Measurements from ENCODE around the gene BAHCC1.
A peak's percentile ranks its signal among the peaks of the same experiment; 100 is the strongest.

Gene BAHCC1

DNA sequence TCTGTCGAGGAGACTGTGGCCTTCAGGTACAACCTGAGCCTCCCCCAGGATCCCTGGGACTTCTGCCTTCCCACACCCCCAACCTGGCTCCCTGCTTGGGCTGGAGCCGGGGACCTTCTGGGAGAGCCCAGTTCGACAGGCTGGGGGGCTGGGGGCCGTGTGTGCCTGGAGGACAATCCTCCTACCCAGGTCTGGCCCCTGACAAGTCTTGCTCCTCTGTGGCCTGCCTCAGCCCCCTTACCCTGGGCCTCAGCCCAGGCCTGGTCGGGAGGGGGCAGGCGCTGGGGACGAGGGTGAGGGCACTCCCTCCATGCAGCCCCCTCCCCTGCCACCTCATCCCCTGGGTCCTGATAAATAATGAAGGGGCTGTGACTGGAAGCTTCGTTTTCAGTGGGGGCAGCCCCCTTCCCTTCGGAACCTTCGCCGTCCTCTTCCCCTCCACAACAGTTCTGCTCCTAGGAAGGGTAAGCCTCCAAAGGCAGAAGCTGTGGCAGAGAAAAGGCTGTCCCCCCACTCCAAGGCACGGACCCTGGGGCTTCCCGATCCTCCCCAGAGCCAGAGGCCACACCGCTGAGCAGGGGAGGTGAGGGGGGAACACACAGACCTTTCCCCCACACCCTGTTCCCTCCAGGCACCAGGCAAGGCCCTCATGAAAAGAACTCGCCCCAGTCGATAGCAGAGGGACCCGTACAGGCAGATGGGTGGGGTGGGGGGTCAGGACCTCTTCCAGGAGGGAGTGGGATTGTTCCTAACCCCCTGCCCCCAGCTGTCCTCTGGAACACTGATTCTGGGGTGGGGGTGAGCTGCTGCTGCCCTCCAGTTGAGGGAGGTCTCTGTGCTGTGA is 5.0 kb upstream of the BAHCC1 start:
- no peaks in the 10 kb centered on the region for H3K36me3 ChIP-seq (ENCODE audit: insufficient read depth, low read length)
- no peaks in the 10 kb centered on the region for H3K9me3 ChIP-seq (replicated peaks; ENCODE audit: low read length)
- H3K9ac ChIP-seq (ENCODE audit: low read depth, low read length): no peak overlapping the region
- no peak overlapping the region for H3K4me2 ChIP-seq (ENCODE audit: low read length)
- H3K27me3 ChIP-seq (ENCODE audit: control insufficient read depth, insufficient read depth, low read length): no peaks in the 10 kb centered on the region
- H3K4me1 ChIP-seq (ENCODE audit: control insufficient read depth, insufficient read depth, low read length): peaks cover 57% of the 10 kb centered on the region
- no peak overlapping the region for H3K4me3 ChIP-seq (ENCODE audit: low read length)

DNA sequence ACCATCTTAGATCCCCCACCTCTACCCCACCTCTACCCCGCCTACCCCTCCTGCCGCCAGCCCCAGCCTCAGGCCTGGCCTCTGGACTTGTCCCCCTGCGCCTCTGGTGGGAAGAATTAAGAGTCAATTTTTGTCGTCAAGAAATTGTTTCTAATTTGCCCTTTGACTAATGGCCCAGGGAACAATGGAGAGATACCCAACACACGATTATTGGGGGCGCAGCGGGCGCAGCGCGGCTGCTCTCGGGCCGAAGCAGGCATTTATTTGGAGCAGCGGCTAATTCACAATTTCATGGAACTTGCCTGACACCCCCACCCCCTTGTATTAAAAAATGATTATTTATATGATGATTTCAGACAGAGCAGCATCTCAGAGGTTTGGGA is 4.4 kb upstream of the BAHCC1 start:
- H3K4me2 ChIP-seq (ENCODE audit: low read length): no peak overlapping the region
- no peaks in the 10 kb centered on the region for H3K27me3 ChIP-seq (ENCODE audit: control insufficient read depth, insufficient read depth, low read length)
- H3K36me3 ChIP-seq (ENCODE audit: insufficient read depth, low read length): no peaks in the 10 kb centered on the region
- H3K9me3 ChIP-seq (replicated peaks; ENCODE audit: low read length): no peaks in the 10 kb centered on the region
- peaks cover 51% of the 10 kb centered on the region for H3K4me1 ChIP-seq (ENCODE audit: control insufficient read depth, insufficient read depth, low read length)
- no peak overlapping the region for H3K4me3 ChIP-seq (ENCODE audit: low read length)
- H3K9ac ChIP-seq (ENCODE audit: low read depth, low read length): no peak overlapping the region

DNA sequence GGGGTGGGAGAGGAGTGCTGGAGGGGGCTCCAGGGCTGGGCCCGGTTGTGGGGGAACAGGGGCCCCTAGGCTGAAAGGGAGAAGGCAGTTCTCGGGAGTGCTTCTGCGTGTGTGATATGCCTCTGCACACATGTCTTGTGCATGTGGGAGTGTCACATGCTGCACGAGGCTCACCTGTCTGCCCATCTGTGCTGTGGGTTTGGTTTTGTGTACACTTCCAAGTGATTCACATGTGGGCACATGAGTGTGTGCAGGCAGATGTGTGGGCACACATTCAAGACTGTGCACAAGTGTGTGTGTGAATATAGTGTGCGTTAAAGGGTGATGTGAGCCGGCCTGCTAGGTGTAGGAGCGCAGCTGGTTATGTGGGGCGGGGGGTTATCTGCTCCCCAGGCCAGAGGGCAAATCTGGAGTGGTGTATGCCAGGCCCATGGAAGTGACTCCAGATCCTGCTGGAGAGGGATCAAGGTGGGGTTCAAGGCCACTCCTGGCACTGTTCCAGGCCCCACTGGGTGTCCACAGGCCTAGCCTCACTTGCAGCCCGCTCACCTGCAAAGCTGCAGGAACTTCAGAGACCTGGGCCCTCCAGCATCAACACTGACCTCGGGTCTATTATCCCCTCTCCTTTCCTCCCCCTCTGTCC is 3.8 kb upstream of the BAHCC1 start:
- H3K9me3 ChIP-seq (replicated peaks; ENCODE audit: low read length): no peaks in the 10 kb centered on the region
- peak overlapping the region; percentile 87 for H3K9ac ChIP-seq (ENCODE audit: low read depth, low read length)
- no peaks in the 10 kb centered on the region for H3K36me3 ChIP-seq (ENCODE audit: insufficient read depth, low read length)
- peak overlapping the region; percentile 69 for H3K4me3 ChIP-seq (ENCODE audit: low read length)
- peak overlapping the region; percentile 94 for H3K4me2 ChIP-seq (ENCODE audit: low read length)
- no peaks in the 10 kb centered on the region for H3K27me3 ChIP-seq (ENCODE audit: control insufficient read depth, insufficient read depth, low read length)
- H3K4me1 ChIP-seq (ENCODE audit: control insufficient read depth, insufficient read depth, low read length): peaks cover 46% of the 10 kb centered on the region

DNA sequence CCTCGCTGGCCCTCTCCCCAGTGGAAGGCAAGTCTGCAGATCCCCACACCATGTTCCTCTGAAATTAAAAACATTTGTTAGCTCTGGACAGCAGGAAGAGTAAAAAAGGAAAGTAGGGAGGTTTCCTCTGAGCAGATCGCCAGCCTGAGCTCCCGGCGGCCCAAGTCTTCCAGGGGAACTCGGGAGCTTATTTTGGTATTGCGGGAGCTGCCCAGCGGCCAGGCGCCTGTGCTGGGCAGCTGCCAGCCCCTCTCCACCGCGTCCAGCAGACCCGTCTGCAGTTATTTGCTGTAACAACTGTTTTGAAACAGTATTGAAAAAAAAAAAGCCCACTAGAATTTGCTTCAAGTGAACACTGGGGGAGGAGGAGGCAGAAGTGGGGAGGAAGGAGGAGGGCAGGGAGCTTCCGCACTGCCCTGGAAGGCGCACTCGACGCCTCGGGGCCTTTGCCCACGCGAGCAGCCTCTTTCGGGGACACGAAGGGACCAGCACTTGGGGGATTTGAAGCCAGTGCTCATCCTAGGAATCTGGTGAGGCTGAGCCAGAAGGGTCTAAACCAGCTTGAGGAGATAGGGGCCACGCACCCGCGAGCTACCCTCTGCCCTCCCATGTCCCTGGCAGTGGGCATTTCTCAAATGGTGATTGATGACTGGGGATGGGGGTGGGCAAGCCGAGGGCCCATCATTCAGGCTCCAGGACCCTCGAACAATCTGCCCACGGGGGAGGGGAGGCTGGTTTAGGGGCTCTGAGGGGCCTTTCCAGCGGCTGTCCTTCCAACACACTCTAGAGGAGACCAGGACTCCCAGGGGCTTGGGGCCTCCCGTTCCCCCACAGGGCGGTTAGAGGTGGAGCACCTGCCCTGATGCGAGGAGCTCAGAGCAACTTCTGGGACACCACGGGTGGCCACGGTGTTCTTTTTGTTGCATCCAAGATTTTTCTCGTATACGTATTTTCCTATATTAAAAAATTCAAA is 3.0 kb upstream of the BAHCC1 start:
- no peaks in the 10 kb centered on the region for H3K27me3 ChIP-seq (ENCODE audit: control insufficient read depth, insufficient read depth, low read length)
- no peaks in the 10 kb centered on the region for H3K36me3 ChIP-seq (ENCODE audit: insufficient read depth, low read length)
- H3K4me2 ChIP-seq (ENCODE audit: low read length): peak overlapping the region; percentile 94
- peaks cover 44% of the 10 kb centered on the region for H3K4me1 ChIP-seq (ENCODE audit: control insufficient read depth, insufficient read depth, low read length)
- H3K4me3 ChIP-seq (ENCODE audit: low read length): peak overlapping the region; percentile 69
- H3K9me3 ChIP-seq (replicated peaks; ENCODE audit: low read length): no peaks in the 10 kb centered on the region
- H3K9ac ChIP-seq (ENCODE audit: low read depth, low read length): peak overlapping the region; percentile 87

DNA sequence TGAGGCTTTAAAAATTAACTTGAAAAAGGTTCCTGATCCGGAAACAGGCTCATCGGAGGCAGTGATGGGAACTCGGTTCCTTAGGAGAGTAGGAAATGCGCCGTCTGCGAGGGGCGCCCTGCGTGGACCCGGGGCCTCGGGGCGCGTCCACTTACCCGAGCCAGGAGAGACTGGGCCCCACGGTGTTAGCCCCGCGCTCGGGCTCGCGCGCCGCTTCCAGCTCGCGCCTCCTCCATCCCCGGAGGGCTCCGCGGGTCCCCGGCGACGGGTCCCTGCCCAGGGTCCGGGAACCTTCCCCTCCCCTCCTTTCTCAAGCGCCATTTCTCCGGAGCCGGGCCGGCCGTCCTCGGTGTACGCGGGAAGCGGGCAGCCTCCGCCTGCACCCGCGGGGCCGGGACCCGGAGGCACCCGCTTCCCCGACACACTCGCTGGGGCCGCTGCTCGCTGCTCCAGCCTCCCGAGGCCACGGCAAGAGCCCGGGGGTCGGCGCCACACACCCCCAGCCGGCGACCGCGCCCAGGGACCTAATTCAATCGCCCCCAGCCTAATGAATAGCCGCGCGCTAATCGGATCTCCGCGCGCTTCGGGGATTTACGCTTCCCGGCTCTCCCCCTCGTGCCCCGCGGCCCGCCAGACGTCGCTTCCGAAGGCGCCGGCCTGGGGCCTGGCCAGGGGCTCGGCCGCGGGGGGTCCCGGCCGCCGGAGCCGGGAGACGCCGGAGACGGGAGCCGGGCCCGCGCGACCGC is 2.2 kb upstream of the BAHCC1 start:
- Histone ChIP-seq H3K27me3 (ENCODE audit: control insufficient read depth, insufficient read depth, low read length) (no peaks in the 10 kb centered on the region), H3K4me3 (ENCODE audit: low read length) (peak overlapping the region; percentile 69), H3K9me3 (replicated peaks; ENCODE audit: low read length) (no peaks in the 10 kb centered on the region), H3K9ac (ENCODE audit: low read depth, low read length) (peak overlapping the region; percentile 87), H3K36me3 (ENCODE audit: insufficient read depth, low read length) (no peaks in the 10 kb centered on the region), H3K4me1 (ENCODE audit: control insufficient read depth, insufficient read depth, low read length) (peaks cover 43% of the 10 kb centered on the region), H3K4me2 (ENCODE audit: low read length) (peak overlapping the region; percentile 94)

DNA sequence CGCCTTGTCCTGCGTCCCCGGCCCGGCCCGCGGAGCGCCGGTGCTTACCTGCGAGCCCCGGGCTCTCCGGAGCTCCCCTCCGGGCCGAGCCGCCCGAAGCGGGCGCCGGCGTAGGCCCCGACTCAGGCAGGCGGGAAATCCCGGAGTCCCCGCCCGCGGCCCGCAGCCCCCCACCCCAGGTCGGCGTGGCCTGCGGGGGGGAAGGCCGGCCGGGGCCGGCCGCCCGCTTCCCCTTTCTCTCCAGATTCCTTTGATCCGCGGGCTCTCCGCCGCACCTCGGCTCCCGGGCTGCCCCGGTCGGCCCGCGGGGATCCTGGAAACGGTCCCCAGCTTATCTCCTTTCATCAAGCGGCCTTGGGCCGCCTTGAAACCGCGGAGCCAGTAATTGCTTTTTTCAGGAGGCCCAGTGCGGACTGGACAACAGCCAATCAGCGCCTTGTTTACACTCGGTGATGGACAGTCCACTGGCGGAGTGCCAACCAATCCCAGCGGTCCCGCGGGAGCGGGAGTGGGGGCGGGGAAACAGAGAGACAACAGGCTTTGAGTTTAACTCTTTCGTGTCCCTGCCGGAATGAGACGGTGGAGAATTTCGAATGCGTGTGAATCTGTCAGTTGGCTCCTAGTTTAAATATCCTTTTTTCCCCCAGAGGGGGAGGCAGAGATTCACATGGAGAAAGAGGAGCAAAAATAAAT is 1.4 kb upstream of the BAHCC1 start:
- Histone ChIP-seq H3K9me3 (replicated peaks; ENCODE audit: low read length) (no peaks in the 10 kb centered on the region), H3K27me3 (ENCODE audit: control insufficient read depth, insufficient read depth, low read length) (no peaks in the 10 kb centered on the region), H3K36me3 (ENCODE audit: insufficient read depth, low read length) (no peaks in the 10 kb centered on the region), H3K4me3 (ENCODE audit: low read length) (peak overlapping the region; percentile 69), H3K4me1 (ENCODE audit: control insufficient read depth, insufficient read depth, low read length) (peaks cover 41% of the 10 kb centered on the region), H3K4me2 (ENCODE audit: low read length) (peak overlapping the region; percentile 94), H3K9ac (ENCODE audit: low read depth, low read length) (peak overlapping the region; percentile 87)

DNA sequence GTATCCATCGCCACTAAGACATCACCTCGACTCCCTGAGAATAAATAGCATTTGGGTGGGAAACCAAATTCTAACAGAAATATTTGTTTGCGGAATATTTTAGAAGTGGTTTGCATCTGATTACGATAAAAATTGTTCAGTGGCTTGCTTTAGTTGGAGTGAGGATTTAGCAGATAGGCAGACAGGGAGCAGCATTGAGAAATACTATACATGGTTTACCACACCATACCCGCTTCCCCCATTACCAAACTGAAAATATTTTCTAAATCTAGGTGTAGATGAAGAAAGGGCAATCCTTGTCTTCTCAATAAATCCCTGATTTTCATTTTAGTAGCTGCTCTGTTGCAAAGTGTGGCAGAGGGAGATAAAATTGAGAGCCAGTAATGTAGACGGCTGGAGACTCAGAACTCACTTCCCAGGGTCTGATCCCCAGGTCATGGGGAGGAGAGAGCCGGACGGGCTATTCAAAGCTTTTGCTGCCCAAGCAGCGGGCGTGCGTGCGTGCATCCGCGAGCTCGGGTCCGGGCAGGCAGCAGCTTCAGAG is 808 bp upstream of the BAHCC1 start:
- Histone ChIP-seq H3K9me3 (replicated peaks; ENCODE audit: low read length) (no peaks in the 10 kb centered on the region), H3K9ac (ENCODE audit: low read depth, low read length) (peak overlapping the region; percentile 4), H3K27me3 (ENCODE audit: control insufficient read depth, insufficient read depth, low read length) (no peaks in the 10 kb centered on the region)

DNA sequence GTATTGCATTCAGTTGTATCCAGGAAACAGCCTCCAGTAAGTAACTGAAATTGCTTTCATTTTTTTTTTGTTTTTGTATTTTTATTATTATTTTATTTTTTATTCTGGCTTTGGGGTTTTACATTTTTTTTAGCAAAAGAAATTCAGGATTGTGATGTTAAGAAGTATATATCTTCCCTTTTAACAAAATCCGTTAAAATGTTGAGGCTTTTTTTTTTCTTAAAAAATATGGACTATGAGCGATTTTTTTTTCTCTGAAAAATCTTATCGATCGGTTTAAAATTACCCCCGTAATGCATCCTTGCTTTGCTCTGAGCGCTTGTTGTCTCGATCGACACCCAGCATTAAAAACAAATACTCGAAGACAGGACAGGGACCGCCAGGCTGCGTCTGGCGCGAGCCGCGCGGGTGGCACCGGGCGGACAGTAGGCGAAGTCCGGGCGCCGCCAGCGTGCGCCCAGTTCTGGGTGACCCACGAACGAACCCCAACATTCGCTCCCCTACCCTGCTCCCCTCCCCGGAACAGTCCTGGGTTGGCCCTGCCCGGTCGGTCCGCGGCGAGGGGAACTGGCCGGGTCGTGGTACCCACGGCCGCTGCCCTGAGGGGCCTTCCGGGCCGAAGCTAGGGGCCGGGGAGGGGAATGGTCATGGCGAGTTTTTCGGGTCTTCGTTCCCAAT is 482 bp downstream of the BAHCC1 start:
- H3K9me3 ChIP-seq (replicated peaks; ENCODE audit: low read length): no peaks in the 10 kb centered on the region
- H3K36me3 ChIP-seq (ENCODE audit: insufficient read depth, low read length): no peaks in the 10 kb centered on the region
- H3K4me1 ChIP-seq (ENCODE audit: control insufficient read depth, insufficient read depth, low read length): peaks cover 42% of the 10 kb centered on the region
- peak overlapping the region; percentile 95 for H3K4me2 ChIP-seq (ENCODE audit: low read length)
- peak overlapping the region; percentile 80 for H3K4me3 ChIP-seq (ENCODE audit: low read length)
- peak overlapping the region; percentile 93 for H3K9ac ChIP-seq (ENCODE audit: low read depth, low read length)
- no peaks in the 10 kb centered on the region for H3K27me3 ChIP-seq (ENCODE audit: control insufficient read depth, insufficient read depth, low read length)

More for the DNA sequence above, 808 bp upstream of the BAHCC1 start:
- no peaks in the 10 kb centered on the region for H3K36me3 ChIP-seq (ENCODE audit: insufficient read depth, low read length)
- peak overlapping the region; percentile 53 for H3K4me3 ChIP-seq (ENCODE audit: low read length)
- peaks cover 36% of the 10 kb centered on the region for H3K4me1 ChIP-seq (ENCODE audit: control insufficient read depth, insufficient read depth, low read length)
- H3K4me2 ChIP-seq (ENCODE audit: low read length): peak overlapping the region; percentile 81

DNA sequence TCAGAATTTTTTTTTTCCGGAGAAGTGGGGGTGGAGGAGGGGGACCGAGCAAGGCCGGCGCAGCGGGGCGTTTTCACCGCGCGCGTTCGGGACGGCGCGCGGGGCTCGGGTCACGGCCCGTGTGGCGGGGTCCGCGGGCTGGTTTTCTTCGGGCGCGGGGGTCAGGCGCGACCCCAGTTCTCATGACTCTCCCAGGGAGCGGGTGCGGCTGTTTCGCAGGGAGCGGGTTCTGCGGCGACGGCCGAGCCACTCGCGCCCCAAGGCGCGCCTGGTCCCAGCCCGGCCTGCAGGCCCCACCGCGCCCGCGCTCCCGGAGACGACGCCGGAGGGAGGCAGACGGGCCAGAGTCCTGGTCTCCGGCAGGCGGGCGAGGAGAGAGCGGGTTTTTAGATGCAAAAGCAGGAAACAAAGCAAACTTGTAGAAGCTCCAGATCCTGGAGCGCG is 1.0 kb downstream of the BAHCC1 start:
- peak overlapping the region; percentile 95 for H3K4me2 ChIP-seq (ENCODE audit: low read length)
- H3K36me3 ChIP-seq (ENCODE audit: insufficient read depth, low read length): no peaks in the 10 kb centered on the region
- peak overlapping the region; percentile 93 for H3K9ac ChIP-seq (ENCODE audit: low read depth, low read length)
- H3K9me3 ChIP-seq (replicated peaks; ENCODE audit: low read length): no peaks in the 10 kb centered on the region
- H3K4me3 ChIP-seq (ENCODE audit: low read length): peak overlapping the region; percentile 80
- peaks cover 47% of the 10 kb centered on the region for H3K4me1 ChIP-seq (ENCODE audit: control insufficient read depth, insufficient read depth, low read length)
- H3K27me3 ChIP-seq (ENCODE audit: control insufficient read depth, insufficient read depth, low read length): no peaks in the 10 kb centered on the region

All from skeletal muscle satellite cell (primary cell).